Lower leg skin (tissue), 4 donors: ENCODE results near the gene SCFD2. TPM values are rescaled to one million over a fixed set of nuclear protein-coding genes. Genes with fewer than 3 reads are reported as not detected.

Experiments used
- DNase-seq, 2 donors: peaks; one replicate each; pipeline ENCODE4 v3.0.0-alpha.2; 2019; ENCODE audit warnings: low spot score in 2 of 2
- H3K4me3 ChIP-seq: fragments of 200-600 bp; sonication (generic); 2 replicates; pipeline ENCODE4 v1.5.1; 2017; ENCODE audit warnings: mild to moderate bottlenecking, low read depth; ENCODE audit not compliant: poor library complexity, severe bottlenecking
- CTCF ChIP-seq, 3 donors: fragments of 450-650 bp; IDR thresholded peaks; one replicate each; pipeline ENCODE4 v1.5.1; 2016; ENCODE audit warnings: antibody characterized with exemption in 3 of 3, mild to moderate bottlenecking in 3 of 3, moderate library complexity in 2 of 3
- POLR2A ChIP-seq, 2 donors: fragments of 450-650 bp; IDR thresholded peaks; one replicate each; pipeline ENCODE4 v1.6.1; 2016 to 2017; ENCODE audit warnings: antibody characterized with exemption in 2 of 2, mild to moderate bottlenecking in 1 of 2, moderate library complexity in 1 of 2
- WGBS, 2 donors: methylation state at CpG; one replicate each; pipeline ENCODE4 v1.1.5; 2018; 5-methylcytosine and 5-hydroxymethylcytosine counted together
- intact Hi-C: fragments of 100-400 bp; cut with DNase I; formaldehyde crosslinking; loops from one replicate; pipeline ENCODE4 v1.15.0; 2023; ENCODE audit warnings: low total_unique reads
- total RNA-seq, 4 donors: library from RNA; depleted of rRNA; stranded (reverse); fragments of >200 nt; gene quantifications; one replicate each; pipeline ENCODE4 v1.1.0, GENCODE V29; 2016

Gene SCFD2
- total RNA-seq, 4 donors from 2014 or later: 13.6 to 23.3 (median 19.0) TPM

GRCh38 chr4:53007024-53007423, 358.8 kb downstream of the SCFD2 start:
- 97% methylated on average over 4 of the region's 4 CpGs for WGBS, 2 donors
- no peak for DNase-seq
- intact Hi-C loops: no loop called here
- TF ChIP-seq POLR2A (IDR thresholded peaks at IDR 0.05) (no peak), CTCF (IDR thresholded peaks at IDR 0.05) (no peak)
- H3K4me3 ChIP-seq: no peak overlapping the region

- no peak for DNase-seq
- intact Hi-C loops: no loop called here
- no peak overlapping the region for H3K4me3 ChIP-seq
- WGBS, 2 donors: 78 to 88% methylated on average over 3 of the region's 3 CpGs
- no peak for TF ChIP-seq CTCF (IDR thresholded peaks at IDR 0.05)
- no peak for TF ChIP-seq POLR2A (IDR thresholded peaks at IDR 0.05)
Measured at GRCh38 chr4:53005808-53006207, 360.1 kb downstream of the SCFD2 start.

- H3K4me3 ChIP-seq: no peak overlapping the region
- DNase-seq: no peak
- WGBS, 2 donors: 95 to 97% methylated on average over 2 of the region's 2 CpGs
- intact Hi-C loops: no loop called here
- TF ChIP-seq CTCF (IDR thresholded peaks at IDR 0.05) (no peak), POLR2A (IDR thresholded peaks at IDR 0.05) (no peak)
Measured at GRCh38 chr4:53005149-53005546, 360.7 kb downstream of the SCFD2 start.

- H3K4me3 ChIP-seq: no peak overlapping the region
- no peak for DNase-seq
- 92 to 95% methylated on average over 10 of the region's 10 CpGs for WGBS, 2 donors
- no peak for TF ChIP-seq POLR2A (IDR thresholded peaks at IDR 0.05)
- TF ChIP-seq CTCF (IDR thresholded peaks at IDR 0.05): no peak
- intact Hi-C loops: no loop called here
Measured at GRCh38 chr4:53004497-53005148, 361.2 kb downstream of the SCFD2 start.

- TF ChIP-seq CTCF (IDR thresholded peaks at IDR 0.05): no peak
- no peak for TF ChIP-seq POLR2A (IDR thresholded peaks at IDR 0.05)
- WGBS, 2 donors: 90 to 96% methylated on average over 3 of the region's 3 CpGs
- H3K4me3 ChIP-seq: no peak overlapping the region
- DNase-seq: no peak
- intact Hi-C loops: no loop called here
Measured at GRCh38 chr4:53003959-53004358, 361.9 kb downstream of the SCFD2 start.

GRCh38 chr4:53000560-53000959, 365.3 kb downstream of the SCFD2 start:
- no peak for DNase-seq
- WGBS, 2 donors: 95 to 97% methylated on average over 6 of the region's 6 CpGs
- no peak for TF ChIP-seq POLR2A (IDR thresholded peaks at IDR 0.05)
- intact Hi-C loops: no loop called here
- H3K4me3 ChIP-seq: no peak overlapping the region
